Measurements from ENCODE around the gene SLC17A2.

GRCh38 chr6:25934156-25934555, 3.7 kb upstream of the SLC17A2 start:
- TF ChIP-seq ZNF274 (IDR thresholded peaks at IDR 0.05; ENCODE audit: low read depth, low read length) (no peak), YY1 (IDR thresholded peaks at IDR 0.05; ENCODE audit: insufficient read depth, insufficient read length) (no peak), SUZ12 (IDR thresholded peaks at IDR 0.05; ENCODE audit: extremely low read depth, insufficient read depth, insufficient read length) (no peak)
